Spinal cord (tissue), 10 donors: ENCODE data around the gene FAM131C. TPM values are rescaled to one million over a fixed set of nuclear protein-coding genes. Genes with fewer than 3 reads are reported as not detected.
"Not testable (repeated sequence)": the region's sequence is repeated elsewhere in the genome, so short reads cannot be mapped to it uniquely, and the experiment has no call there.

Source experiments
- DNase-seq, 6 donors: peaks; one replicate each; pipeline versions ENCODE4 v3.0.0 to v3.0.0-alpha.2; 2013 to 2015; ENCODE audit warnings: low spot score in 6 of 6, low read depth in 4 of 6
- H3K27ac ChIP-seq: one replicate; pipeline ENCODE4 v1.5.1; 2013; ENCODE audit warnings: low read depth, low read length, control low read depth
- H3K27me3 ChIP-seq: one replicate; pipeline ENCODE4 v1.6.1; 2013; ENCODE audit warnings: low read length; ENCODE audit not compliant: control insufficient read depth, insufficient read depth
- H3K36me3 ChIP-seq: one replicate; pipeline ENCODE4 v1.6.1; 2013; ENCODE audit warnings: low read length; ENCODE audit not compliant: control insufficient read depth, insufficient read depth
- H3K4me1 ChIP-seq: one replicate; pipeline ENCODE4 v1.6.1; 2013; ENCODE audit warnings: low read length; ENCODE audit not compliant: control insufficient read depth, insufficient read depth
- H3K4me3 ChIP-seq: one replicate; pipeline ENCODE4 v1.5.1; 2013; ENCODE audit warnings: low read depth, low read length, control low read depth
- H3K9me3 ChIP-seq: one replicate; pipeline ENCODE4 v1.6.1; 2013; ENCODE audit warnings: low read length; ENCODE audit not compliant: control insufficient read depth, insufficient read depth
- WGBS: methylation state at CpG from one replicate; pipeline ENCODE4 v1.1.5; 2013; ENCODE audit warnings: missing lambda C conversion rate; ENCODE audit not compliant: insufficient coverage; 5-methylcytosine and 5-hydroxymethylcytosine counted together
- polyA plus RNA-seq, 2 donors: library from polyadenylated mRNA; unstranded; fragments of 120-200 nt; gene quantifications; one replicate each; pipeline ENCODE4 v1.2.1, GENCODE V29; 2013; ENCODE audit not compliant: insufficient read length in 2 of 2
- total RNA-seq, 2 donors: library from RNA; depleted of rRNA in 1 of 2; stranded (reverse); fragments of 120-200 nt in 1 of 2; fragments of >200 nt in 1 of 2; gene quantifications; one replicate each; pipeline versions ENCODE4 v1.2.3 to v1.2.4, GENCODE V29; 2013 to 2014
- donor health status: healthy.

FAM131C gene
- total and polyA plus RNA-seq, 4 donors: 1.9 to 26.4 (median 12.6) TPM

DNA sequence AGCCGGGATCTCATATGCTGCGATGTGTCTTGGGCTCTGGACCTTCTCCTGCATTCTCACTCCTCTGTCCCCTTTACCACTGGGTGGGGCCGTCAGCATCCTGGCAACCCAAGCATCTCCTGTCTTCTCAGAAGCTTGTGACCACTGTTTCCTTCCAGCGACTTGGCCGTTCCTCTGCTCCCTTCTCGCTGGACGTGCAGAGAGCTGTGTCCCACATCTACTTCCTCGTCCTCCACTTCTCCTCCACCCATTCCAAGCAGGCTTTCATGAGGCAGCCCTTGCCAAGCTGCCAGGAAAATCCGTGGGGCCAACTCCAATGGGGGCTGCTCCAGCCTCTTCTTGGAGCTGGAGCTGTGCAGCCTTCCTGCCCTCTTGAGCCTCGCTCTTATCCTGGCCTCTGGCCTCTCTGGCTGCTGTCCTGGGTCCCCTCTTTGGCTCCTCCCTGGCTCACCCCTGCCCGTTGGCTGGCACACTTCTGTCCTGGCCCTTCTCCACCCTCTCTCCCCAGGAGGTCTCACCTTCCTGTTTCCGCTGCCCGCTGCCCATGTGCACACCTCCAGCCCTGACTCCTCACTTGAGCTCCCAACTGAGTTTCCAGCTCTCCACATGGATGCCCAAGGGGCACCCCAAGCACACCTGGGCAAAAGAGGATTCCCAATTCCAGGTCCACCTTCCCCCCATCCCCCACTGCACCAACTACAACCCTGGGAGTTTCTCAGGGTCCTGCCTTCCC lies 8.7 kb downstream of the FAM131C start:
- Histone ChIP-seq H3K36me3 (no peaks in the 10 kb centered on the region), H3K4me1 (peaks cover 32% of the 10 kb centered on the region), H3K4me3 (no peak overlapping the region), H3K27me3 (no peaks in the 10 kb centered on the region), H3K27ac (no peak overlapping the region), H3K9me3 (no peaks in the 10 kb centered on the region)
- WGBS: 67% methylated on average over 13 of the region's 13 CpGs
- no peak for DNase-seq

DNA sequence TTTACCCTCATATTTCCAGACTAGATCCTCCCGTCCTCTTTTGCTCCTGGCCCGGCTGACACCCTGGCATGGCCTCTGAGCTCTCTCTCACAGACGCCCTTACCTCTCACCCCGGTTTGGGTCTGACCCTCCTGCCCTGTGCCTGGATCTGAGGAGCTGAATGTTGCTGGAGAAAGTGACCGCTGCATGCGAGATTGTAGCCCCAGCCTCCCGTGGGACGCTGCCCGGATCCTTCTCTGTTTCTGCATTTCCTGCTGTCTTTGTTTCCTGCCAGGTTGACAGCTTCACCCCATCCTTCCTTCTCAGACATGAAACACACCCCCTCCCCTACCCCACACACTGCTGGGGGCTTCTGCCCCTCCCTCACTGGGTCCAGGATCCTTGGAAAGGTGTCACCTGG lies 9.5 kb downstream of the FAM131C start:
- H3K4me3 ChIP-seq: no peak overlapping the region
- H3K9me3 ChIP-seq: no peaks in the 10 kb centered on the region
- no peaks in the 10 kb centered on the region for H3K36me3 ChIP-seq
- H3K4me1 ChIP-seq: peaks cover 32% of the 10 kb centered on the region
- WGBS: 50% methylated on average over 6 of the region's 9 CpGs
- no peak overlapping the region for H3K27ac ChIP-seq
- no peaks in the 10 kb centered on the region for H3K27me3 ChIP-seq
- no peak for DNase-seq

DNA sequence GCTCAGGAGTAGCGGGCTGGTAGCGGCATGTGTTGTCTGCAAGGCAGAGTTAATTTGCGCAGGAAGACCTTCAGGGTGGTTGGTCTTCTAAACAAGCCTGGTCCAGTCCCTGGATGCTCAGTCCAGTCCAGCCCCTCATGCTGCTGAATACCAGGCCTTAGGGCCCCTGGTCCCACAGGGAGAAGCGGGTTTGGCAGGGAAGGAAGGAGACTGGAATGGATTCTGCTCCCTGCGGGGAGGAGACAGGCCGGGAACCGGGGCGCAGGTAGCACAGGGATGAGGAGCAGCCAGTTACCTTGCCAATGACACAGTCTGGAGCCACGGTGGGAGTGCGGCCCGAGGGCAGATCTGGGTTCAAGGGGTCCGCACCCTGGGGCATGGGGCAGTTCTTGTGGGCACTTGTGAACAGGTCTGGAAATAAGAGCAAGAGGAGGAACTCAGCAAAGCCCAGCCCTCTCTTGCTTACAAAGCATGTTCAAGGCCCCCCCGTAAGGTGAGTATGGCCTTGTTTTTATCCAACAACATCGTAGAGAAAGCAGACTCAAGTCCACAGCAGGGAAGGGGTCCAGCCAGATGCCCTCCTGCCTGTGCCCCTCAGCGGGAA lies 10.1 kb downstream of the FAM131C start:
- H3K4me3 ChIP-seq: no peak overlapping the region
- H3K27ac ChIP-seq: no peak overlapping the region
- no peaks in the 10 kb centered on the region for H3K9me3 ChIP-seq
- H3K27me3 ChIP-seq: no peaks in the 10 kb centered on the region
- no peak for DNase-seq
- WGBS: 80% methylated on average over 15 of the region's 15 CpGs
- peaks cover 27% of the 10 kb centered on the region for H3K4me1 ChIP-seq
- peaks cover 1% of the 10 kb centered on the region for H3K36me3 ChIP-seq

DNA sequence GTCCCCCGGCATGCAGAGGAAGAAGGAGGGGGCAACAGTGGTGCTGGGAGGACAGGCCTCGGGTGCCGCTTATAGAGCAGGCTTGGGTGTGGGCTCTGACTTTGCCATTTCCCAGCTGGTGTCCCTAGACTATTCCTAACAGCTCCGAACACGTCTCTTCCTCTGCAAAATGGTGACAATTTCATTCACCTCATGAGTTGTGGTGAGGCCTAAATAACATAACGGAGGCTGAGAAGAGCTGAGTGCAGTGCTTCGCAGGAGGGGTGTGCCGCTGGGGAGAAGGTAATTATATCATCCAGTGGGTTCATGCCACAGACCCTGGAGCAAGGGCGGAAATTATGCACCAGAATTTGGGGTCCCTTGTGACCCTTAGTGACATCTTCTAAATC lies 10.8 kb downstream of the FAM131C start:
- not testable (repeated sequence) for H3K9me3 ChIP-seq, H3K36me3 ChIP-seq, H3K27ac ChIP-seq, DNase-seq, H3K4me3 ChIP-seq, H3K27me3 ChIP-seq
- WGBS: 81% methylated on average over 5 of the region's 9 CpGs
- H3K4me1 ChIP-seq: peaks cover 20% of the 10 kb centered on the region

GRCh38 chr1:16061989-16062686 lies 11.3 kb downstream of the FAM131C start:
- H3K9me3 ChIP-seq, H3K36me3 ChIP-seq, DNase-seq, H3K27ac ChIP-seq, H3K27me3 ChIP-seq, H3K4me3 ChIP-seq: not testable (repeated sequence)
- peaks cover 16% of the 10 kb centered on the region for H3K4me1 ChIP-seq
- 67% methylated on average over 6 of the region's 18 CpGs for WGBS

- Histone ChIP-seq H3K27ac (no peak overlapping the region), H3K4me3 (no peak overlapping the region), H3K36me3 (peaks cover 8% of the 10 kb centered on the region), H3K4me1 (peaks cover 11% of the 10 kb centered on the region), H3K9me3 (no peaks in the 10 kb centered on the region), H3K27me3 (no peaks in the 10 kb centered on the region)
- WGBS: 79% methylated on average over 3 of the region's 3 CpGs
- DNase-seq: no peak
Observed at GRCh38 chr1:16061266-16061665, 12.2 kb downstream of the FAM131C start.

GRCh38 chr1:16058394-16059120 lies 14.9 kb downstream of the FAM131C start:
- H3K27ac ChIP-seq, DNase-seq, H3K4me3 ChIP-seq, H3K9me3 ChIP-seq, H3K36me3 ChIP-seq, H3K4me1 ChIP-seq, H3K27me3 ChIP-seq: not testable (repeated sequence)
- 74% methylated on average over 11 of the region's 20 CpGs for WGBS

DNA sequence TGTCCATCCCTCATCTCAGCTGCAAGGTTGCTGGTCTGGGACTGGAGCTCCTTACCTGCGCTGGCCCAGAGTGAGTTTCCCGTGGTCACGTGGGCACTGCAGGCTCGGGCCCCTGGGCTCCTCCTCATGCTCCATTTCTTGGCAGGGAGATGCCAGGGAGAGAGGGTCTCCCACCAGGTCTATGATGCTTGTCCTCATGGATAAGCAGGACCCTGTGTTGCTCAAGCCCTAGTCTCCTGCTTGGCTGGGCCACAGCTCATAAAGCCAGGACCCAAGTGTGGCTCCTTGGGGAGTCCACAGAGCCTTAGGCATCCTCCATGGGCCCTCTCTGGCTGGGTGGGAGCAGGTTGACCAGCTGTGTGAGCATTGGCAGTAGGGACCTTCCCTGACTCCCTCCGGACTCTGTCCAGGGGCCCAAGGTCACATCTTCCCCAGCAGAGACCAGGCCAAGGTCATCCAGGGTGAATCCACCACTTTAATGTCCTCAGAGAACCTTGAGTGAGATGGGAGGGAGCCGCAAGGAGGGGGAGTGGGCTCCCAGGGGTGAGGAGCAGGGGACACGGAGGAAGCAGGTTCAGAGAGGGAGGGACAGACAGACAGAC lies 16.0 kb downstream of the FAM131C start:
- not testable (repeated sequence) for H3K36me3 ChIP-seq, H3K4me3 ChIP-seq, DNase-seq, H3K27ac ChIP-seq, H3K9me3 ChIP-seq, H3K27me3 ChIP-seq, H3K4me1 ChIP-seq
- WGBS: 77% methylated on average over 6 of the region's 7 CpGs

GRCh38 chr1:16056521-16056912 lies 16.9 kb downstream of the FAM131C start:
- DNase-seq, H3K27me3 ChIP-seq, H3K4me1 ChIP-seq, H3K9me3 ChIP-seq, H3K27ac ChIP-seq, H3K4me3 ChIP-seq, H3K36me3 ChIP-seq: not testable (repeated sequence)
- WGBS: 80% methylated on average over 1 of the region's 4 CpGs
